SU-DHL-6 (cell line): ENCODE measurements around the gene WNT7B.

ENCODE experiments used
- H2AFZ ChIP-seq: fragments of 200-600 bp; sonication (generic); 2 replicates; pipeline ENCODE4 v1.6.1; 2014; ENCODE audit warnings: low read depth, mild to moderate bottlenecking, moderate library complexity, mixed read lengths, antibody characterized with exemption, low read length; ENCODE audit not compliant: severe bottlenecking
- H3F3A ChIP-seq: fragments of 200-600 bp; shearing (Covaris generic); 2 replicates; pipeline ENCODE4 v1.6.0; 2016; ENCODE audit warnings: antibody characterized with exemption, mild to moderate bottlenecking; ENCODE audit not compliant: insufficient read depth
- H3K27ac ChIP-seq: fragments of 200-600 bp; sonication (generic); 2 replicates; pipeline ENCODE4 v1.5.1; 2016; ENCODE audit warnings: low read depth, mild to moderate bottlenecking, low read length, moderate library complexity, mixed read lengths
- H3K27me3 ChIP-seq: fragments of 200-600 bp; sonication (generic), shearing (Covaris generic); 2 replicates; pipeline ENCODE4 v1.6.0; 2014; ENCODE audit warnings: mild to moderate bottlenecking, low read length
- H3K36me3 ChIP-seq: fragments of 200-600 bp; sonication (generic); 2 replicates; pipeline ENCODE4 v1.6.1; 2014; ENCODE audit warnings: mild to moderate bottlenecking, low read length, mixed read lengths
- H3K4me2 ChIP-seq: fragments of 300-600, 200-600 bp; shearing (Covaris generic), sonication (generic); 2 replicates; pipeline ENCODE4 v1.6.0; 2014; ENCODE audit warnings: low read length, low read depth, mild to moderate bottlenecking; ENCODE audit not compliant: poor library complexity, severe bottlenecking
- H3K4me3 ChIP-seq: fragments of 200-600 bp; sonication (generic); 2 replicates; pipeline ENCODE4 v1.5.1; 2014; ENCODE audit warnings: antibody characterized with exemption, low read length, mild to moderate bottlenecking, mixed read lengths; ENCODE audit not compliant: insufficient read depth, poor library complexity, severe bottlenecking
- H3K79me2 ChIP-seq: fragments of 200-600 bp; sonication (generic); 2 replicates; pipeline ENCODE4 v1.6.1; 2014; ENCODE audit warnings: mild to moderate bottlenecking, low read length, moderate library complexity; ENCODE audit not compliant: insufficient read depth
- H3K9ac ChIP-seq: fragments of 200-600 bp; sonication (generic); 2 replicates; pipeline ENCODE4 v1.7.0; 2014; ENCODE audit warnings: mild to moderate bottlenecking, low read length
- H3K9me2 ChIP-seq: fragments of 200-600 bp; sonication (generic); replicated peaks from 2 replicates; pipeline ENCODE4 v1.6.1; 2014; ENCODE audit warnings: low read length; ENCODE audit not compliant: insufficient read depth
- H3K9me3 ChIP-seq: fragments of 200-600 bp; sonication (generic); 2 replicates; pipeline ENCODE4 v1.6.1; 2014; ENCODE audit warnings: low read length, mixed read lengths; ENCODE audit not compliant: insufficient read depth
- H4K20me1 ChIP-seq: fragments of 200-600 bp; sonication (generic); 2 replicates; pipeline ENCODE4 v1.6.1; 2014; ENCODE audit warnings: low read depth, mild to moderate bottlenecking, antibody characterized with exemption, low read length, moderate library complexity, mixed read lengths
- CTCF ChIP-seq: fragments of 200-600 bp; sonication (generic); IDR thresholded peaks from one replicate; pipeline ENCODE4 v1.5.1; 2017; ENCODE audit warnings: antibody characterized with exemption, mild to moderate bottlenecking, low read length, moderate library complexity; ENCODE audit not compliant: insufficient read depth, poor library complexity, severe bottlenecking
- EZH2phosphoT487 ChIP-seq: fragments of 200-600 bp; sonication (generic), shearing (Covaris generic); conservative IDR thresholded peaks from 2 replicates; pipeline ENCODE4 v1.6.1; 2018; ENCODE audit warnings: mild to moderate bottlenecking, antibody characterized with exemption, low read length, moderate library complexity, mixed read lengths

WNT7B gene

GRCh38 chr22:45930324-45930723, 46.6 kb downstream of the WNT7B start:
- no peak overlapping the region for H3K4me3 ChIP-seq
- no peak for TF ChIP-seq EZH2phosphoT487
- TF ChIP-seq CTCF: no peak
- no peaks in the 10 kb centered on the region for H3F3A ChIP-seq
- H4K20me1 ChIP-seq: no peaks in the 10 kb centered on the region
- no peak overlapping the region for H3K27ac ChIP-seq
- no peaks in the 10 kb centered on the region for H3K9me3 ChIP-seq
- no peaks in the 10 kb centered on the region for H3K9me2 ChIP-seq
- H2AFZ ChIP-seq: no peak overlapping the region
- H3K9ac ChIP-seq: no peak overlapping the region
- H3K79me2 ChIP-seq: no peaks in the 10 kb centered on the region
- no peak overlapping the region for H3K4me2 ChIP-seq
- no peaks in the 10 kb centered on the region for H3K36me3 ChIP-seq
- H3K27me3 ChIP-seq: no peaks in the 10 kb centered on the region

GRCh38 chr22:45929649-45930048, 47.3 kb downstream of the WNT7B start:
- Histone ChIP-seq H3K36me3 (no peaks in the 10 kb centered on the region), H3F3A (no peaks in the 10 kb centered on the region), H3K27me3 (no peaks in the 10 kb centered on the region), H3K79me2 (no peaks in the 10 kb centered on the region), H4K20me1 (no peaks in the 10 kb centered on the region), H3K9me3 (no peaks in the 10 kb centered on the region), H2AFZ (no peak overlapping the region), H3K4me3 (no peak overlapping the region), H3K4me2 (no peak overlapping the region), H3K9ac (no peak overlapping the region), H3K27ac (no peak overlapping the region), H3K9me2 (no peaks in the 10 kb centered on the region)
- TF ChIP-seq CTCF (no peak), EZH2phosphoT487 (no peak)

- TF ChIP-seq CTCF: no peak
- no peaks in the 10 kb centered on the region for H3K27me3 ChIP-seq
- no peak overlapping the region for H3K4me3 ChIP-seq
- no peaks in the 10 kb centered on the region for H3K79me2 ChIP-seq
- no peaks in the 10 kb centered on the region for H3K9me3 ChIP-seq
- no peak overlapping the region for H3K9ac ChIP-seq
- no peak overlapping the region for H3K4me2 ChIP-seq
- H3K27ac ChIP-seq: no peak overlapping the region
- no peaks in the 10 kb centered on the region for H3K36me3 ChIP-seq
- H3F3A ChIP-seq: no peaks in the 10 kb centered on the region
- no peak overlapping the region for H2AFZ ChIP-seq
- no peaks in the 10 kb centered on the region for H3K9me2 ChIP-seq
- H4K20me1 ChIP-seq: no peaks in the 10 kb centered on the region
Observed at GRCh38 chr22:45928726-45929368, 48.1 kb downstream of the WNT7B start.

GRCh38 chr22:45927059-45927458, 49.9 kb downstream of the WNT7B start:
- Histone ChIP-seq H3K9me3 (no peaks in the 10 kb centered on the region), H3K27me3 (no peaks in the 10 kb centered on the region), H3K4me3 (no peak overlapping the region), H3K4me2 (no peak overlapping the region), H3K36me3 (no peaks in the 10 kb centered on the region), H2AFZ (no peak overlapping the region), H3F3A (no peaks in the 10 kb centered on the region), H3K9me2 (no peaks in the 10 kb centered on the region), H4K20me1 (no peaks in the 10 kb centered on the region), H3K9ac (no peak overlapping the region), H3K27ac (no peak overlapping the region), H3K79me2 (no peaks in the 10 kb centered on the region)
- TF ChIP-seq CTCF: no peak
- no peak for TF ChIP-seq EZH2phosphoT487
